Measurements from ENCODE around the gene SELENOH. TPM values are rescaled to one million over a fixed set of nuclear protein-coding genes. Genes with fewer than 3 reads are reported as not detected.

SELENOH gene
- total RNA-seq, 1 experiment from 2014 or later: 220 TPM

GRCh38 chr11:57781529-57781943 is 40.2 kb downstream of the SELENOH start:
- DNase-seq (ENCODE audit: low read depth): no peak

GRCh38 chr11:57785072-57785471 is 43.8 kb downstream of the SELENOH start:
- no peak for DNase-seq (ENCODE audit: low read depth)

- DNase-seq (ENCODE audit: low read depth): no peak
Measured at GRCh38 chr11:57786436-57786835, 45.1 kb downstream of the SELENOH start.

- no peak for DNase-seq (ENCODE audit: low read depth)
Measured at GRCh38 chr11:57787006-57787604, 45.8 kb downstream of the SELENOH start.

- no peak for DNase-seq (ENCODE audit: low read depth)
Measured at GRCh38 chr11:57787920-57788702, 46.8 kb downstream of the SELENOH start.

- no peak for DNase-seq (ENCODE audit: low read depth)
Measured at GRCh38 chr11:57788703-57789088, 47.4 kb downstream of the SELENOH start.

- DNase-seq (ENCODE audit: low read depth): no peak
Measured at GRCh38 chr11:57791321-57792059, 50.2 kb downstream of the SELENOH start.

- peak; percentile 7 for DNase-seq (ENCODE audit: low read depth)
Measured at GRCh38 chr11:57792060-57792541, 50.8 kb downstream of the SELENOH start.

GRCh38 chr11:57792870-57793269 is 51.6 kb downstream of the SELENOH start:
- DNase-seq (ENCODE audit: low read depth): peak; percentile 28

Other genes starting within 250 kb of the SELENOH start
- 5.6 and 9.0 TPM in 2 replicates for gene SLC43A1, start 225.8 kb upstream of the SELENOH start, total RNA-seq (2014; rRNA removed; shearing (Covaris generic))
- gene TIMM10, start 210.7 kb upstream of the SELENOH start, total RNA-seq (2014; rRNA removed; shearing (Covaris generic)): 164 and 188 TPM in 2 replicates
- gene SMTNL1, start 203.9 kb upstream of the SELENOH start, total RNA-seq (2014; rRNA removed; shearing (Covaris generic)): not detected in 2 replicates
- 22.4 and 29.8 TPM in 2 replicates for gene UBE2L6, start 173.8 kb upstream of the SELENOH start, total RNA-seq (2014; rRNA removed; shearing (Covaris generic))
- gene SERPING1, start 143.8 kb upstream of the SELENOH start, total RNA-seq (2014; rRNA removed; shearing (Covaris generic)): 4.6 TPM in 1 of 2 replicates, not detected in the other
- not detected in 2 replicates for gene YPEL4, start 91.6 kb upstream of the SELENOH start, total RNA-seq (2014; rRNA removed; shearing (Covaris generic))
- gene CLP1, start 83.7 kb upstream of the SELENOH start, total RNA-seq (2014; rRNA removed; shearing (Covaris generic)): 27.7 and 38.4 TPM in 2 replicates
- 27.7 and 28.0 TPM in 2 replicates for gene ZDHHC5, start 73.4 kb upstream of the SELENOH start, total RNA-seq (2014; rRNA removed; shearing (Covaris generic))
- 22.1 and 24.2 TPM in 2 replicates for gene MED19, start 29.3 kb upstream of the SELENOH start, total RNA-seq (2014; rRNA removed; shearing (Covaris generic))
- 161 and 167 TPM in 2 replicates for gene TMX2, start 28.9 kb upstream of the SELENOH start, total RNA-seq (2014; rRNA removed; shearing (Covaris generic))
- not detected in 2 replicates for gene BTBD18, start 10.3 kb downstream of the SELENOH start, total RNA-seq (2014; rRNA removed; shearing (Covaris generic))
- gene CTNND1, start 20.3 kb downstream of the SELENOH start, total RNA-seq (2014; rRNA removed; shearing (Covaris generic)): 75.8 and 78.8 TPM in 2 replicates